Panc1 (cell line): ENCODE data around the gene SLC46A1.

ENCODE experiments used
- POLR2AphosphoS5 ChIP-seq: IDR thresholded peaks from 2 replicates; pipeline ENCODE4 v1.6.1; 2012; ENCODE audit warnings: mild to moderate bottlenecking, low read depth, low read length, moderate library complexity
- TF ChIP-seq, protein P1 (sequence below): fragments of 450-650 bp; IDR thresholded peaks from 2 replicates; pipeline ENCODE4 v1.5.1; 2017; ENCODE audit warnings: mild to moderate bottlenecking
- TF ChIP-seq, protein P2 (sequence below), 2 experiments: IDR thresholded peaks; 2 replicates each; pipeline ENCODE4 v1.6.1; 2011 to 2012; ENCODE audit warnings: low read depth in 2 of 2, control low read depth in 1 of 2, low read length in 1 of 2, mild to moderate bottlenecking in 1 of 2, moderate library complexity in 1 of 2; ENCODE audit not compliant: insufficient read depth in 1 of 2

DNA sequence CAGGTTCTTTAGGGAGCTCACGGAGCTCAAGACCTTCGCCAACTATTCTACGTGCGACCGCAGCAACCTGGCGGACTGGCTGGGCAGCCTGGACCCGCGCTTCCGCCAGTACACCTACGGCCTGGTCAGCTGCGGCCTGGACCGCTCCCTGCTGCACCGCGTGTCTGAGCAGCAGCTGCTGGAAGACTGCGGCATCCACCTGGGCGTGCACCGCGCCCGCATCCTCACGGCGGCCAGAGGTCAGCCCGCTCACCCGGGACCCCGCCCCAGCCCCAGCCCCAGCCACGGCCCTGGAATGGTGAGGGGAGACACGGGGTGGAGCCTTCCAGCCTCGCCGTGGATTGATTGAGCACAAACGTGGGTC, 21.0 kb downstream of the SLC46A1 start:
- TF ChIP-seq, protein P1, sequence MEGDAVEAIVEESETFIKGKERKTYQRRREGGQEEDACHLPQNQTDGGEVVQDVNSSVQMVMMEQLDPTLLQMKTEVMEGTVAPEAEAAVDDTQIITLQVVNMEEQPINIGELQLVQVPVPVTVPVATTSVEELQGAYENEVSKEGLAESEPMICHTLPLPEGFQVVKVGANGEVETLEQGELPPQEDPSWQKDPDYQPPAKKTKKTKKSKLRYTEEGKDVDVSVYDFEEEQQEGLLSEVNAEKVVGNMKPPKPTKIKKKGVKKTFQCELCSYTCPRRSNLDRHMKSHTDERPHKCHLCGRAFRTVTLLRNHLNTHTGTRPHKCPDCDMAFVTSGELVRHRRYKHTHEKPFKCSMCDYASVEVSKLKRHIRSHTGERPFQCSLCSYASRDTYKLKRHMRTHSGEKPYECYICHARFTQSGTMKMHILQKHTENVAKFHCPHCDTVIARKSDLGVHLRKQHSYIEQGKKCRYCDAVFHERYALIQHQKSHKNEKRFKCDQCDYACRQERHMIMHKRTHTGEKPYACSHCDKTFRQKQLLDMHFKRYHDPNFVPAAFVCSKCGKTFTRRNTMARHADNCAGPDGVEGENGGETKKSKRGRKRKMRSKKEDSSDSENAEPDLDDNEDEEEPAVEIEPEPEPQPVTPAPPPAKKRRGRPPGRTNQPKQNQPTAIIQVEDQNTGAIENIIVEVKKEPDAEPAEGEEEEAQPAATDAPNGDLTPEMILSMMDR, result no peak
- no peak for TF ChIP-seq POLR2AphosphoS5
- TF ChIP-seq, protein P2, sequence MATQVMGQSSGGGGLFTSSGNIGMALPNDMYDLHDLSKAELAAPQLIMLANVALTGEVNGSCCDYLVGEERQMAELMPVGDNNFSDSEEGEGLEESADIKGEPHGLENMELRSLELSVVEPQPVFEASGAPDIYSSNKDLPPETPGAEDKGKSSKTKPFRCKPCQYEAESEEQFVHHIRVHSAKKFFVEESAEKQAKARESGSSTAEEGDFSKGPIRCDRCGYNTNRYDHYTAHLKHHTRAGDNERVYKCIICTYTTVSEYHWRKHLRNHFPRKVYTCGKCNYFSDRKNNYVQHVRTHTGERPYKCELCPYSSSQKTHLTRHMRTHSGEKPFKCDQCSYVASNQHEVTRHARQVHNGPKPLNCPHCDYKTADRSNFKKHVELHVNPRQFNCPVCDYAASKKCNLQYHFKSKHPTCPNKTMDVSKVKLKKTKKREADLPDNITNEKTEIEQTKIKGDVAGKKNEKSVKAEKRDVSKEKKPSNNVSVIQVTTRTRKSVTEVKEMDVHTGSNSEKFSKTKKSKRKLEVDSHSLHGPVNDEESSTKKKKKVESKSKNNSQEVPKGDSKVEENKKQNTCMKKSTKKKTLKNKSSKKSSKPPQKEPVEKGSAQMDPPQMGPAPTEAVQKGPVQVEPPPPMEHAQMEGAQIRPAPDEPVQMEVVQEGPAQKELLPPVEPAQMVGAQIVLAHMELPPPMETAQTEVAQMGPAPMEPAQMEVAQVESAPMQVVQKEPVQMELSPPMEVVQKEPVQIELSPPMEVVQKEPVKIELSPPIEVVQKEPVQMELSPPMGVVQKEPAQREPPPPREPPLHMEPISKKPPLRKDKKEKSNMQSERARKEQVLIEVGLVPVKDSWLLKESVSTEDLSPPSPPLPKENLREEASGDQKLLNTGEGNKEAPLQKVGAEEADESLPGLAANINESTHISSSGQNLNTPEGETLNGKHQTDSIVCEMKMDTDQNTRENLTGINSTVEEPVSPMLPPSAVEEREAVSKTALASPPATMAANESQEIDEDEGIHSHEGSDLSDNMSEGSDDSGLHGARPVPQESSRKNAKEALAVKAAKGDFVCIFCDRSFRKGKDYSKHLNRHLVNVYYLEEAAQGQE (IDR thresholded peaks at IDR 0.05; ENCODE audit: insufficient read depth in 1 of 2, low read depth in 2 of 2, low read length in 1 of 2), result no peak
